SKM-1 (cell line): ENCODE measurements around the gene IER3.

Experiments
- DNase-seq: peaks from one replicate; lab custom pipeline; 2025; ENCODE audit not compliant: unreplicated experiment; lab: John Stamatoyannopoulos, UW

The IER3 gene

GRCh38 chr6:30749554-30750378 lies 5.4 kb upstream of the IER3 start:
- no peak for DNase-seq

GRCh38 chr6:30748851-30749540 lies 4.6 kb upstream of the IER3 start:
- no peak for DNase-seq

- no peak for DNase-seq
Observed at GRCh38 chr6:30747902-30748769, 3.8 kb upstream of the IER3 start.

GRCh38 chr6:30747300-30747687 lies 2.9 kb upstream of the IER3 start:
- DNase-seq: no peak

- no peak for DNase-seq
Observed at GRCh38 chr6:30743099-30744053, 971 bp downstream of the IER3 start.

GRCh38 chr6:30742316-30743098 lies 1.8 kb downstream of the IER3 start, which contains the start of gene FLOT1:
TSS of gene FLOT1 (minus strand) at chr6:30742687. CDS start at chr6:30742189, 498 bp downstream.
- DNase-seq: peak; percentile 94

- no peak for DNase-seq
Observed at GRCh38 chr6:30741789-30742315, 2.5 kb downstream of the IER3 start.

GRCh38 chr6:30741063-30741779 lies 3.1 kb downstream of the IER3 start:
- DNase-seq: no peak

GRCh38 chr6:30740540-30740870 lies 3.8 kb downstream of the IER3 start:
- no peak for DNase-seq

GRCh38 chr6:30738532-30738931 lies 5.8 kb downstream of the IER3 start:
- DNase-seq: no peak

- no peak for DNase-seq
Observed at GRCh38 chr6:30735668-30736314, 8.6 kb downstream of the IER3 start.

GRCh38 chr6:30732237-30732943 lies 12.0 kb downstream of the IER3 start:
- no peak for DNase-seq

- peak; percentile 43 for DNase-seq
Observed at GRCh38 chr6:30730601-30731435, 13.5 kb downstream of the IER3 start.

- no peak for DNase-seq
Observed at GRCh38 chr6:30727920-30728553, 16.3 kb downstream of the IER3 start.

GRCh38 chr6:30726506-30727413 lies 17.6 kb downstream of the IER3 start:
- DNase-seq: no peak
